GM19463 (cell line): Measurements from ENCODE around the gene NEFH.
"Not testable (repeated sequence)": the region's sequence is repeated elsewhere in the genome, so short reads cannot be mapped to it uniquely, and the experiment has no call there.

Experiments used
- ATAC-seq: cut with Tn5 transposase; IDR thresholded peaks from one replicate; pipeline ENCODE4 v1.9.1; 2021; ENCODE audit warnings: mild to moderate bottlenecking, moderate library complexity; ENCODE audit not compliant: unreplicated experiment

The NEFH gene

GRCh38 chr22:29479417-29480261 lies at the start of gene NEFH:
TSS of gene NEFH (plus strand) at chr22:29480218. CDS start at chr22:29480263, 45 bp downstream.
- no peak for ATAC-seq

- ATAC-seq = no peak
These were observed 48.0 kb upstream of the NEFH start for GRCh38 chr22:29431986-29432385.

- no peak for ATAC-seq
These were observed 46.2 kb upstream of the NEFH start for GRCh38 chr22:29433856-29434255.

GRCh38 chr22:29434288-29434687 lies 45.7 kb upstream of the NEFH start:
- no peak for ATAC-seq

- no peak for ATAC-seq
These were observed 44.5 kb upstream of the NEFH start for GRCh38 chr22:29435236-29436136.

GRCh38 chr22:29438283-29438682 lies 41.7 kb upstream of the NEFH start, which contains the start of gene RFPL1:
TSS of gene RFPL1 (plus strand) at chr22:29438583.
- ATAC-seq = not testable (repeated sequence)

GRCh38 chr22:29442976-29443375 lies 37.0 kb upstream of the NEFH start:
- no peak for ATAC-seq

GRCh38 chr22:29443452-29443851 lies 36.6 kb upstream of the NEFH start:
- no peak for ATAC-seq

- no peak for ATAC-seq
These were observed 35.9 kb upstream of the NEFH start for GRCh38 chr22:29443861-29444792.

- no peak for ATAC-seq
These were observed 34.5 kb upstream of the NEFH start for GRCh38 chr22:29445508-29445907.

- no peak for ATAC-seq
These were observed 32.1 kb upstream of the NEFH start for GRCh38 chr22:29447906-29448305.

- no peak for ATAC-seq
These were observed 30.6 kb upstream of the NEFH start for GRCh38 chr22:29449296-29449875.

GRCh38 chr22:29450222-29450621 lies 29.8 kb upstream of the NEFH start:
- ATAC-seq = no peak

GRCh38 chr22:29451863-29452262 lies 28.2 kb upstream of the NEFH start:
- no peak for ATAC-seq

- no peak for ATAC-seq
These were observed 25.7 kb upstream of the NEFH start for GRCh38 chr22:29454276-29454675.

GRCh38 chr22:29456211-29456671 lies 23.8 kb upstream of the NEFH start:
- no peak for ATAC-seq

- ATAC-seq = no peak
These were observed 22.3 kb upstream of the NEFH start for GRCh38 chr22:29457730-29458129.

GRCh38 chr22:29458551-29458950 lies 21.5 kb upstream of the NEFH start:
- ATAC-seq = no peak

GRCh38 chr22:29459773-29460172 lies 20.2 kb upstream of the NEFH start:
- ATAC-seq = no peak

- ATAC-seq = no peak
These were observed 18.8 kb upstream of the NEFH start for GRCh38 chr22:29461263-29461662.
